Measurements from ENCODE around the gene SPEM2. TPM values are rescaled to one million over a fixed set of nuclear protein-coding genes. Genes with fewer than 3 reads are reported as not detected.
A peak's percentile ranks its signal among the peaks of the same experiment; 100 is the strongest.

The SPEM2 gene
- total and polyA plus RNA-seq, 4 donors: not detected

DNA sequence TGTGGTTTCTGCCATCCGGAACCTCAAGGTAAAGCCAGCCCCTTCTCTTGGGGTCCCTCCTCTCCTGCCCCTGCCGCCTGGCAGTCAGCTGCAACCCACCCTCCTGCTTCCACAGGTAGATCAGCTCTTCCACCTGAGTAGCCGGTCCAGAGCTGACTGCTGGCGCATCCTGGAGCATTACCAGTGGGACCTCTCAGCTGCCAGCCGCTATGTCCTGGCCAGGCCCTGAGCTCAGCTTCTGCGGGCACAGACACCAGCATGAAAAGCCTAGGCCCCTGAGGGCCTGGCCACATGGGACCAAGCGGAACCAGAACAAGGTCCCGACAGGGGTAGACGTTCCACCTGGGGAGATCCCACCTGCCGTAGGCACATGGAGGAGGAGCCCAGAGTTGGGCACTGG, 36.6 kb upstream of the SPEM2 start:
- no peak overlapping the region for H3K4me3 ChIP-seq (ENCODE audit: low read length in 2 of 2)
- H3K36me3 ChIP-seq (ENCODE audit: control insufficient read depth in 1 of 2, insufficient read depth in 2 of 2, low read length in 1 of 2): no peaks in the 10 kb centered on the region
- 95 to 96% methylated on average over 10 of the region's 10 CpGs for WGBS, 2 donors
- no peaks in the 10 kb centered on the region for H3K4me1 ChIP-seq (ENCODE audit: control insufficient read depth in 1 of 2, insufficient read depth in 2 of 2, low read length in 2 of 2)
- H3K27me3 ChIP-seq (ENCODE audit: control insufficient read depth in 1 of 2, insufficient read depth in 2 of 2, low read length in 1 of 2): no peaks in the 10 kb centered on the region
- intact Hi-C loops (cut with DNase I): no loop called here
- no peak for DNase-seq
- H3K27ac ChIP-seq (ENCODE audit: low read depth in 1 of 2, low read length in 2 of 2): no peak overlapping the region
- ATAC-seq (ENCODE audit: low FRiP score): no peak
- H3K9me3 ChIP-seq (ENCODE audit: control insufficient read depth, low read length): no peaks in the 10 kb centered on the region

DNA sequence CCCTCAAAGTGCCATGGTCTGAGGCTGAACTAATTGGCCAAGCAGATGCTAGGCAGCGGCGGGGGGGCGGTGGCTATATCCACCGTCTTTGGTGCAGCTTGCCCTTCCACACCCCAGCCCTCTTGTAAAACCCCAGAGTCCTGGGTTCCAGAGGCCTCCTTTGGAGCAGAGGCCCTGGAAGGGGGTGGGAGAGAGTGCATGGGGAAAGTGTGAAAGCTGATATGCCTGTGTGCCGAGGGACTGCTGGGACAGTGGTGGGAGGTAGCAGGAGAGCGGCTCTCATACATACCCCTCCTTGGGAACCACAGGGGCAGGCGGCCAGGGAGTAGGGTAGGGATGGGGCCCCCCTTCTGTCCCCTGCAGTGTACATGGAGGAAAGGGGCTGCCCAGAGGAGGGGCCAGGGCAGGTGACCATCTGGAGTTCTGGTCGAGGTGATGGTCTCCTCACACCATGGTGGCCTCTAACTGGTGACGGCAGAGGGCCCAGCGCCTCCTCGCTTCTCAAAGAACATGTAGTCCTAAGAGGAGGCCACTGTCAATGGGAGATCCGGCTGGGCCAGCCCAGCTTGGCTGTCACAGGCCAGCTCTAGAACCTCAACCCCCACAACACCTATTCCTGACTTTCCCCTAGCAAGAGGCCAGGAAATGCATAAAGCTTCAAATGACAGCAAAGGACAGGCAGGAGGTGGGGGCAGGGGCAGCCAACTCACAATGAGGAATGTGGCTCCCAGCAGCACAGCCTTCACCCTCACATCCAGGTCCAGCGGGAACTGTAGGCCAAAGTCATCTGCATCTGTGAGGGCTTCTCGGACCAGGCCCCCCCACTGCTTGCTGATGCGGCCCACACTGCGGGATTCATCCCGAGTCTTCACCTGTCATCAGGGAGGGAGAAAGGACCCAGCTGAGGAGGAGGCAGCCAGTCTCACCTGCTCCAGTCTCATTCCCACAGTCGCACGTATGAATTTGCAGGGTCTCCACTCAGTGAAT, 35.2 kb upstream of the SPEM2 start:
- Histone ChIP-seq H3K27me3 (ENCODE audit: control insufficient read depth in 1 of 2, insufficient read depth in 2 of 2, low read length in 1 of 2) (no peaks in the 10 kb centered on the region), H3K9me3 (ENCODE audit: control insufficient read depth, low read length) (no peaks in the 10 kb centered on the region), H3K4me3 (ENCODE audit: low read length in 2 of 2) (no peak overlapping the region), H3K36me3 (ENCODE audit: control insufficient read depth in 1 of 2, insufficient read depth in 2 of 2, low read length in 1 of 2) (no peaks in the 10 kb centered on the region), H3K4me1 (ENCODE audit: control insufficient read depth in 1 of 2, insufficient read depth in 2 of 2, low read length in 2 of 2) (no peaks in the 10 kb centered on the region), H3K27ac (ENCODE audit: low read depth in 1 of 2, low read length in 2 of 2) (no peak overlapping the region)
- DNase-seq (no peak), ATAC-seq (ENCODE audit: low FRiP score) (no peak)
- intact Hi-C loops (cut with DNase I): loop anchor here in 1 of 2 donors (5.0 kb wide), 1 partner anchor 33 kb away; the partner anchor contains the start of gene TMEM95
- 86 to 92% methylated on average over 19 of the region's 19 CpGs for WGBS, 2 donors

DNA sequence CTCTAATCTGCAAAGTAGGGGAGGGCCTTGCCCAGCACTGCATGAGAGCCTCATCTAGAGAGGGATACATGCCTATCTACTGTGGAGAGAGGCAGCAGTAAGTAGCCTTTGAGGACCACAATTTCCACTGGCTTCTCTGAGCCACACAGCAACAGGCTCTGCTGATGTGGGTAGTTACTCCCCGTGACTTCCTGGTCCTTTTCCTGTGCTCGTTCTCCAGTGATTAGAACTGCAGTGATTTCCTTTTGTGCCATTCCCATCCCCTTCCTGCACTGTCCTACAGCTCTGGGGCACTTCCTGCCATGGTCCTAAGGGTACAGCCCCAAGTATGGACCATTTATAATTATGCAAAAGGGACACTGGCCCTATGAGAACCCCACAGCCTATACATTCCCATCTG, 34.1 kb upstream of the SPEM2 start:
- no peaks in the 10 kb centered on the region for H3K36me3 ChIP-seq (ENCODE audit: control insufficient read depth in 1 of 2, insufficient read depth in 2 of 2, low read length in 1 of 2)
- H3K9me3 ChIP-seq (ENCODE audit: control insufficient read depth, low read length): no peaks in the 10 kb centered on the region
- ATAC-seq (ENCODE audit: low FRiP score): no peak
- intact Hi-C loops (cut with DNase I): loop anchor here in 1 of 2 donors (5.0 kb wide), 1 partner anchor 34 kb away; the partner anchor contains the start of gene TMEM95
- no peaks in the 10 kb centered on the region for H3K4me1 ChIP-seq (ENCODE audit: control insufficient read depth in 1 of 2, insufficient read depth in 2 of 2, low read length in 2 of 2)
- no peaks in the 10 kb centered on the region for H3K27me3 ChIP-seq (ENCODE audit: control insufficient read depth in 1 of 2, insufficient read depth in 2 of 2, low read length in 1 of 2)
- WGBS, 2 donors: 83 to 87% methylated on average over 2 of the region's 2 CpGs
- no peak overlapping the region for H3K4me3 ChIP-seq (ENCODE audit: low read length in 2 of 2)
- no peak overlapping the region for H3K27ac ChIP-seq (ENCODE audit: low read depth in 1 of 2, low read length in 2 of 2)
- DNase-seq: no peak

DNA sequence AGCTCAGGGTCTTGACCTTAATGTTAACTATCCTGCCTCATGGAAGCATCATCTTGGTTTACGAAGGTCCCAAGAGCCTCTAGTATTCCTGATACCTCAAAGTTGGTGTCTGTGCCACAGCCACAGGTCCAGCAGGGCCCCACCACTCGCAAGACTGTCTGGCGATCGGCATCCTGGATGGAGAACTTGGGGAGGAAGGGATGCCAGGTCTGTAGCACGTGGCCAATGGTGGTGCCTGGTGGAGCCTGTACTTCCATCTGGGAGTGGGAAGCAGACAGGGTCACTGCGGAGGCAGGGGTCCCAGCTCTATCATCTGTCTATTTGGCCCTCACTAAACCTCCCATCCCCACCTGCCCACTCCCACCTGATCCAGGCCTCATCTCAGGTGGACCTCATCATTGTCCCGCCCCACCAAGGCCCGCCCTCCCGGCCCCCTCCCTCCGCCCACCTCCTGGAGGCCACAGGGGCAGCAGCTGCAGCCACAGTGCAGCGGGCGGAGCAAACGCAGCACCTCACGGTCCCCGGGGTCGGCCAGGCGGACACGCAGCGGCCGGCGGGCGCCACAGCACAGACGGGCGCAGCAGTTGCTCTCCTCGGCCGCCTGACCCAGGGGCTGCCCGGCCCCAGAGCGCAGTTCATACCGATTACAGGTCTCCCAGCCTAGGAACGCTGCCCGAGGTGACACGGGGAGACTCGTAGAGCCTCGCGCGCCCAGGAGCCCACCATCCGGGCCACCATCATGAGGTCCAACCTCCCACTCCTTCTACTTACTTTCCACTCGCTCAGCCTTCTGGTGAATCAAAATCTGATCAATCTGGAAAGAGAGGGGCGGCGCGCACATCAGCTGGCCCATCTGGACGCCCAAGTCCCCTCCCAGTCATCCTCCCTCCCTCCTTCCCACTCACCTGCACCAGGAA, 32.5 kb upstream of the SPEM2 start:
- Histone ChIP-seq H3K4me1 (ENCODE audit: control insufficient read depth in 1 of 2, insufficient read depth in 2 of 2, low read length in 2 of 2) (no peaks in the 10 kb centered on the region), H3K4me3 (ENCODE audit: low read length in 2 of 2) (no peak overlapping the region), H3K9me3 (ENCODE audit: control insufficient read depth, low read length) (no peaks in the 10 kb centered on the region), H3K27ac (ENCODE audit: low read depth in 1 of 2, low read length in 2 of 2) (no peak overlapping the region), H3K27me3 (ENCODE audit: control insufficient read depth in 1 of 2, insufficient read depth in 2 of 2, low read length in 1 of 2) (no peaks in the 10 kb centered on the region), H3K36me3 (ENCODE audit: control insufficient read depth in 1 of 2, insufficient read depth in 2 of 2, low read length in 1 of 2) (no peaks in the 10 kb centered on the region)
- intact Hi-C loops (cut with DNase I): loop anchor here in 1 of 2 donors (5.0 kb wide), 1 partner anchor 36 kb away; the partner anchor contains the start of gene TMEM95
- WGBS, 2 donors: 79 to 84% methylated on average over 38 to 42 of the region's 42 CpGs
- peak in 1 of 2 donors; percentile 73 for DNase-seq
- ATAC-seq (ENCODE audit: low FRiP score): no peak

DNA sequence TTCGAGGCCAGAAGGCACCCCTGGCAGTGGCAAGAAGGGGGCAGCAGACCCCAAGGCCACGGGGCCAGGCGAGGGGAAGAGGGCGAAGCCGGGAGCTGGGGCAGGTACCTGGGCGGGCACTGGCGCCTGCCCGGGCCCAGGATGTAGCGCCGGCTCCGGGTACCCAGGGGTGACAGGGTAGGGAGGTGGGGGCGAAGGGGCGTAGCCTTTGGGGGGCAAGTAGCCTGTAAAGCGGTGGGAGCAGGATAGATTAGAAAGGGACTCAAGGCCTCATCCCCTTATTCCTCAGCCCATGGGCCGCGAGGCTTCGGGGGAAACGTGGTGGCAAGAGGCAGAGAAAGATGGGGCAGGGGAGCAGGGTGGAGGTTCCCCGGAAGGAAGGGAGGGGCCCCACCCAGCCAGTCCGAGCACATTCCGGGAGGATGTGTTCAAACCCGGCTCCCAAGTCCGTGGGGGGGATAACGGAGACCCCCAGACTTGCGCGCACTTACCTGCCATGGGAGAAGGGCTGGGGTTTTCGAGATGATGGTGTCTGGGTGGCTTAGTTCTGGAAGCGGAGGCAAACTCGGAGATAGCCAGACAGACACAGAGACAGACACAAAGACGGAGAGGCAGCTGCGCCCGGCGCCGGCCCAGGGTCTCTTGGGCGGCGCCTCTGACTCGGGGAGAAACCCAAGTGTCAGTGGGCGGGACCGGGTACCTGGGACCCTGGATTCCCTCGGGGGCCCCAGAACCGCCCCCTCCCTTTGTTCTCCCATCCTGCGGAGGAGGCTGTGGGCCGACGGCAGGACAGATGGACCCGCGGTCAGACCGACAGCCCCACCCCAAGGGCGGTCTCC, 31.6 kb upstream of the SPEM2 start:
- H3K27me3 ChIP-seq (ENCODE audit: control insufficient read depth in 1 of 2, insufficient read depth in 2 of 2, low read length in 1 of 2): no peaks in the 10 kb centered on the region
- DNase-seq (peak in 1 of 2 donors; percentile 74), ATAC-seq (ENCODE audit: low FRiP score) (peak; percentile 42)
- H3K9me3 ChIP-seq (ENCODE audit: control insufficient read depth, low read length): no peaks in the 10 kb centered on the region
- H3K4me3 ChIP-seq (ENCODE audit: low read length in 2 of 2): peak overlapping the region; percentile 53 to 89
- no peaks in the 10 kb centered on the region for H3K4me1 ChIP-seq (ENCODE audit: control insufficient read depth in 1 of 2, insufficient read depth in 2 of 2, low read length in 2 of 2)
- peak overlapping the region; percentile 19 to 45 for H3K27ac ChIP-seq (ENCODE audit: low read depth in 1 of 2, low read length in 2 of 2)
- intact Hi-C loops (cut with DNase I): loop anchor here (1.0 to 5.0 kb wide), 2 partner anchors 9 to 37 kb away; partner anchors contain the start of gene TMEM95 (in 1 of the 2)
- 8 to 9% methylated on average over 43 to 48 of the region's 48 CpGs for WGBS, 2 donors
- no peaks in the 10 kb centered on the region for H3K36me3 ChIP-seq (ENCODE audit: control insufficient read depth in 1 of 2, insufficient read depth in 2 of 2, low read length in 1 of 2)

DNA sequence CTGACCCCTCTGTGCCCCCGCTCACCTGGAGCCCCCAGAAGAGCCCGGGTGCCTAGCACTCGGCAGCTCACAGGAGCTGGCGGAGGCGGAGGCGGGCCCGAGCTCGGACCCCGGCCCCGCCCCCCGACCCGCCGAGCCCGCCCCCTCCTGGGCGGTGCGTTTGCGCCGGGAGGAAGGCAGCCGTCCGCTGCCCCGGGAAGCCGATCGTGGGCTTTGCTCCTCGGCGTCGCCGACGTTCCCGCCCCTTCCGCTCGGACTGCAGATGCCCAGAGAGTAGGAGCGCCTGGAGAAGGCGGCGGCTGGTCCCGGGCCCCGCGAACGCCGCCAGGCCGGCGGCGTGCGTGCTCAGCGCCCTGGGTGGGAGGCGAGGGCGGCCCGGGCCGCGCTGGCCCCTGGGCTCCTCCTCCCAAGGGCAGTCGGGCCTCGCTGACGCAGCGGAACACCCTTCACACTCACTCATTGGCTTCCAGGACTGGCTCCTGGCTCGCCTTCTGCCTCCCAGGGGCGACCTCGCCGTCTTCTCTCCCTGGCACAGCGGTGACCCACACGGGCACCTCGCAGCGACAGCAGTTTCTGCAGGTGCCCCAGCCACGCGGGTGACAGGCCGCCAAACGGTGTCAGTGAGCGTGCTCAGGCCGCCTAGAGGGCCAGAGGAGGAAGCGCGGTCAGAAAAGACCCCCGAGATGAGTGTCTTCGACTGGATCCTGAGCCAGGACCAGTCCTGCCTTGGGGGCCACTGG, 30.8 kb upstream of the SPEM2 start, which contains the start of gene PLSCR3:
TSS of gene PLSCR3 (minus strand) at position 74 of the 740 bp plus-strand sequence. CDS start 415 bp downstream, outside the sequence.
- H3K4me1 ChIP-seq (ENCODE audit: control insufficient read depth in 1 of 2, insufficient read depth in 2 of 2, low read length in 2 of 2): no peaks in the 10 kb centered on the region
- WGBS, 2 donors: 0% methylated on average over 47 to 71 of the region's 71 CpGs
- peak within 1 kb of the TSS; percentile 53 to 89 for H3K4me3 ChIP-seq (ENCODE audit: low read length in 2 of 2)
- intact Hi-C loops (cut with DNase I): loop anchor here (1.0 to 5.0 kb wide), 2 partner anchors 9 to 37 kb away; partner anchors contain the start of gene TMEM95 (in 1 of the 2)
- no peaks in the 10 kb centered on the region for H3K27me3 ChIP-seq (ENCODE audit: control insufficient read depth in 1 of 2, insufficient read depth in 2 of 2, low read length in 1 of 2)
- ATAC-seq (ENCODE audit: low FRiP score): peak; percentile 95
- peak; percentile 93 to 95 for DNase-seq
- peak within 1 kb of the TSS; percentile 45 to 88 for H3K27ac ChIP-seq (ENCODE audit: low read depth in 1 of 2, low read length in 2 of 2)
- no peaks in the 10 kb centered on the region for H3K9me3 ChIP-seq (ENCODE audit: control insufficient read depth, low read length)
- H3K36me3 ChIP-seq (ENCODE audit: control insufficient read depth in 1 of 2, insufficient read depth in 2 of 2, low read length in 1 of 2): no peaks in the 10 kb centered on the region

DNA sequence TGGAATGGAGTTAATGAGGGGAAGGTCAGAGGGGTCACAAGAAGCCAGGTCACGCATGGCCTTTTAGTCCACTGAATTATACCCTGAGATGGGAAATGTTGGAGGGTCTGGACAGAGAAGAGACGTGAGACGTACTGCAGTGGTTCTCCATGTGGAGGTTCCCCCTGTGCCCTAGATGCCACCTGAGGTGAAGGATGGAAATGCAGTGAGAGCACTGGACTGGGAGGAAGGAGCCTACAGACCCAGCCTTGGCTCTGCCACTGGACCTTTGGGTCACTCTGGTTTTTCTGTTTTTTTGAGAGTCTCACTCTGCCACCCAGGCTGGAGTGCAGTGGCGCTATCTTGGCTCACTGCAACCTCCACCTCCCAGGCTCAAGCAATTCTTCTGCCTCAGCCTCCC, 29.3 kb upstream of the SPEM2 start:
- ATAC-seq (ENCODE audit: low FRiP score) (no peak), DNase-seq (no peak)
- intact Hi-C loops (cut with DNase I): no loop called here
- H3K4me1 ChIP-seq (ENCODE audit: control insufficient read depth in 1 of 2, insufficient read depth in 2 of 2, low read length in 2 of 2): no peaks in the 10 kb centered on the region
- WGBS, 2 donors: 86 to 88% methylated on average over 4 of the region's 4 CpGs
- H3K27me3 ChIP-seq (ENCODE audit: control insufficient read depth in 1 of 2, insufficient read depth in 2 of 2, low read length in 1 of 2): no peaks in the 10 kb centered on the region
- no peak overlapping the region for H3K4me3 ChIP-seq (ENCODE audit: low read length in 2 of 2)
- H3K27ac ChIP-seq (ENCODE audit: low read depth in 1 of 2, low read length in 2 of 2): no peak overlapping the region
- no peaks in the 10 kb centered on the region for H3K36me3 ChIP-seq (ENCODE audit: control insufficient read depth in 1 of 2, insufficient read depth in 2 of 2, low read length in 1 of 2)
- H3K9me3 ChIP-seq (ENCODE audit: control insufficient read depth, low read length): no peaks in the 10 kb centered on the region

All from aorta (tissue), 5 donors.